Activated naive CD4-positive, alpha-beta T cell treated with anti-CD3 and anti-CD28 coated beads, Interleukin-2, amount 50 U/mL, for 72 hours (primary cell): ENCODE measurements around the gene HES4. TPM values are rescaled to one million over a fixed set of nuclear protein-coding genes. Genes with fewer than 3 reads are reported as not detected.
A peak's percentile ranks its signal among the peaks of the same experiment; 100 is the strongest.
"Not testable (repeated sequence)": the region's sequence is repeated elsewhere in the genome, so short reads cannot be mapped to it uniquely, and the experiment has no call there.

Source experiments
- ATAC-seq, 2 donors: fragments of 150-1000 bp; cut with Tn5 transposase; 2 replicates each; pipeline ENCODE4 v1.10.0; 2021; ENCODE audit warnings: mild to moderate bottlenecking in 2 of 2, moderate library complexity in 2 of 2
- DNase-seq, 2 donors: peaks; one replicate each; pipeline ENCODE4 v3.0.0; 2021 to 2022; ENCODE audit warnings: low spot score in 2 of 2
- H3K27ac Mint-ChIP-seq, 2 donors: one replicate each; pipeline ENCODE4 v1.8.0; 2022; ENCODE audit warnings: mild to moderate bottlenecking in 2 of 2, mixed read lengths in 2 of 2
- H3K36me3 Mint-ChIP-seq, 2 donors: one replicate each; pipeline ENCODE4 v1.8.0; 2022; ENCODE audit warnings: mixed read lengths in 2 of 2
- H3K9me3 Mint-ChIP-seq, 2 donors: one replicate each; pipeline ENCODE4 v1.8.0; 2022; ENCODE audit warnings: mixed read lengths in 2 of 2
- total RNA-seq, 2 donors: library from RNA; stranded (reverse); gene quantifications; one replicate each; pipeline ENCODE4 v1.2.3, GENCODE V29; 2022

Gene HES4
- total RNA-seq, 2 donors from 2014 or later, result 3.2 to 4.4 TPM

DNA sequence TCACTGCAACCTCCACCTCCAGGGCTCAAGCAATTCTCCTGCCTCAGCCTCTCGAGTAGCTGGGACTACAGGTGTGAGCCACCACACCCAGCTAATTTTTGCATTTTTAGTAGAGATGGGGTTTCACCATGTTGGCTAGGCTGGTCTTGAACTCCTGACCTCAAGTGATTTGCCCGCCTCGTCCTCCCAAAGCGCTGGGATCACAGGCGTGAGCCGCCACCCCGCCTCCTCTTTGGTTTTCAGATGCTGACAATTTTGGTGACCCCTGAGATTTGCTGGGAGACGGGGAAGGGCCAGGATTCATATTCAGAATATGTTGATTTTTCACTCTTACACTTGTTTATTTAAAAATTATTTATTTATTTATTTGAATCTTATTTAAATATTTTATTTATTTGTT lies 10.2 kb upstream of the HES4 start:
- not testable (repeated sequence) for DNase-seq, H3K36me3 Mint-ChIP-seq, H3K27ac Mint-ChIP-seq, ATAC-seq, H3K9me3 Mint-ChIP-seq

DNA sequence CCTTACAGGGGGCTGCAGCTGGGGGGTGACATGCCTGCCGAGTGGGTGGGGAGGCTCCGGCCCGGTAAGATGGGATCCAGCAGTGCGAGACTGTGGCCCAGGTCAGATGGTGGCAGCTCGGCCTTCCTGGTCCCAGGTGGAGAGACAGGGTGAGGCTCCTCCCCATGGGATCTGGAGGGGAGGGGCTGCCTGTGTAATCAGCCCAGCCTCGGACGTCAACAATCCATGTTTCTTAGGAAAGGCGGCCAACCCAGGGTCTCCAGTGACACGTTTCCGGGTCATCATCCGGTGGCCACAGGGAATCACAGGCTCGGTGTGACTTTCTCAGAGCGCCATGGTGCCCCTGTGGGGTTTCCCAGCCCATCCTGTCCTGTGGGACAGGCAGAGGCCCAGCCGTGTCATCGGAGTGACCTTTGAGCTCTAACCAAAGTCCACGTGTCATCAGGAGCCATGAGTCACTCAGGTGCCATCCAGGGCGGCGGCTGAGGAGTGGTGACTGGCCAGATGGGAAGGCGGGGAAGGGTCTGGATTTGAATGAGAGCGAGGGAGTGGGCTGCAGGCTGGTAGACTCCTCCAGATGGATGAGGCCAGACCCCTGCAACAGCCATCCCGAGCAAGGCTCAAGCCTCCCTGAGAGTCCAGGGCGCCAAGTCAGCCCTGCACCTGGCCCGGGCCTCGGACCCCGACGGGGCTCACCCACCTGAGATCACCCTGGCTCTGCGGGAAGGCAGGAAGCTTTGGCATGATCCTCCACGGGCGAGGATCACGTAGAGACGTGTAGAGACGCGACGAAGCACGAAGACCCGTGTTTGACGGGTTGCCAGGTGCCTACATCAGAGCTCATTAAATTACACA lies 6.6 kb upstream of the HES4 start:
- Mint-ChIP-seq H3K36me3 (no peaks in the 10 kb centered on the region), H3K9me3 (no peaks in the 10 kb centered on the region), H3K27ac (no peak overlapping the region)
- ATAC-seq (peak in 1 of 2 donors; percentile 43), DNase-seq (no peak)

DNA sequence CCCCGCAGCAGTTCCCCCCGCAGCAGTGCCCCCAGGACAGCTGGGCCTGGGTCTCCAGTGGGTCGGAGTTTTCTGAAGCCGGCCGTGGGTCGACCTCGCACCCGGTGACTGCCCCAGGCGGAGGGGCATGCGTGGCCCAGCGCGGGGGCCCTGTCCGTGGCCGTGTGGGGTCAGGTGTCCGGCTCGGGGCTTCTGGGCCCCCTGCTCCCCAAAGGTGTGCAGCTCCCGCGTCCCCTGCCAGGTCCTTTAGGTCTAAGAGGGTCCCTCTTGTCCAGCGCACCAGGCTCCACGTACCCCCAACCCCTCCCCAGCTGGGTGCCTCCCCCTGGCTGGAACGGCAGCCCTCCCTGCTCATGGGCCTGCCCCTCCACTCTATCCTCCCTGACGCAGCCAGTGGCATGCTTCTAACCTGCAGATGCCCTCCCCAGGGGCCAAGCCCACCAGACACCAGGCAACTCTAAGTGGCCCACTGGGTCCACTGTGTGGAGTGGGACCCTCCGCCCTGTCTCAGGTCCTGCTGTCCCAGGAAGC lies 5.9 kb upstream of the HES4 start:
- ATAC-seq, result no peak
- Mint-ChIP-seq H3K36me3 (no peaks in the 10 kb centered on the region), H3K9me3 (no peaks in the 10 kb centered on the region), H3K27ac (no peak overlapping the region)
- no peak for DNase-seq

DNA sequence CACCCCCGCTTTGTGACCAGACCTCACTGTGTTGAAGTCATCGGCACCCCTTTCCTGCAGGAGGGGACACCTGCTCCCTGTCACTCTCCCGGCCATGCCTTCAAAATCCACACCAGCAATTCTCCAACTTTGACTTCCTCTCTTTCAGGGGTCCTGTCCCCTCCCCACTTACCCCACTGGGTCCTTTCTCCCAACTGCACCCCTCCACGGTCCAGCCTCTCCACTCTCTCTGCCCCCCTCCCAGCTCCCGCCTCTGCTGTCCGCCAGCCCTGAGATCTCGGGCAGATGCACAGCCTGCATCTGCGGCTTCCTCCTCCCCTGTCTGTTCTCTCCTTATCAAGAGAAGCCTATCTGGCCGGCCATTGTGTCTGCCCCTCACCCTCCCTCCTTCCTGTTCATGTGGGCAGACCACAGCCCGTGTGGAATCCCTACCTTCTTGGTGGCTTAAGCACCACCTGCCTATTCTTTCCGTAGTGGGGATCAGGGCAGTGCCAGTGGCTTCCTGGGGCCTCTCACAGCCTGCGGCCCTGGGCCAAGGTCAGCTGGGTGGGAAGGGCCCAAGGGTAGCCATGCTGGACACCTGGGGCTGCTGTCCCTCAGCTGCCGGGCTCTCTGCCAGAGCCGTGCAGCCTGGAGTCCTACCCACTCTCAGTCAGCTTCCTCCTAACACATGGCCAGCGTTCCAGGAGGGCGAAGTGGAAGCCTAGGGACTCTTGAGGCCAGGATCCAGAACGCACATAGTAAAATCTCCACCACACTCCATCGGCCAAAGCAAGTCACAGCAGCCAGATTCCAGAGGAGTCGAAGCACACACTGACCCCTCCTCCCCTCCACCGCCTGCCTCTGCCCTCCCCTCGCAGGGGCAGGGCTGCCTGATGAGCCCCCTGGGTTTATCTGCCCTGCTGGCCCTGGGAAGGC lies 5.1 kb upstream of the HES4 start:
- Mint-ChIP-seq H3K27ac (no peak overlapping the region), H3K36me3 (no peaks in the 10 kb centered on the region), H3K9me3 (no peaks in the 10 kb centered on the region)
- DNase-seq (no peak), ATAC-seq (peak in 1 of 2 donors; percentile 15)

DNA sequence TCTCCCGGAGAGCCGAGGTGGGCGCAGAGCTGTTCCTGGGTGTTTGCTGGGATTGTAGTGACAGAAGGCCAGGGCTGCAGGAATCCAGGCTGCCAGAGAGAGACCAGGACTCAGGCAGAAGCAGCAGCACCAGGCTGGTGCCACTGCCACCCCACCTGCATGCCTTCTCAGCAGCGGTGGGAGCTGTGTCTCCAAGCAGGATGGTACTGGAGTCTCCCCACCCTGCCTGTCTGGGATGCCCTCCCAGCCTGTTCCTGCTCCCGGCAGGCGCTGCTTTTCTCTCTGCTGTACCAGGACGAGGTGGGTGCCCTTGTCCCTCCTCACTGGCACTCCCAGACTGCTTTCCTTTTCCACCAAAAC lies 4.5 kb upstream of the HES4 start:
- Mint-ChIP-seq H3K36me3 (no peaks in the 10 kb centered on the region), H3K9me3 (no peaks in the 10 kb centered on the region), H3K27ac (no peak overlapping the region)
- DNase-seq, result no peak
- ATAC-seq, result no peak

DNA sequence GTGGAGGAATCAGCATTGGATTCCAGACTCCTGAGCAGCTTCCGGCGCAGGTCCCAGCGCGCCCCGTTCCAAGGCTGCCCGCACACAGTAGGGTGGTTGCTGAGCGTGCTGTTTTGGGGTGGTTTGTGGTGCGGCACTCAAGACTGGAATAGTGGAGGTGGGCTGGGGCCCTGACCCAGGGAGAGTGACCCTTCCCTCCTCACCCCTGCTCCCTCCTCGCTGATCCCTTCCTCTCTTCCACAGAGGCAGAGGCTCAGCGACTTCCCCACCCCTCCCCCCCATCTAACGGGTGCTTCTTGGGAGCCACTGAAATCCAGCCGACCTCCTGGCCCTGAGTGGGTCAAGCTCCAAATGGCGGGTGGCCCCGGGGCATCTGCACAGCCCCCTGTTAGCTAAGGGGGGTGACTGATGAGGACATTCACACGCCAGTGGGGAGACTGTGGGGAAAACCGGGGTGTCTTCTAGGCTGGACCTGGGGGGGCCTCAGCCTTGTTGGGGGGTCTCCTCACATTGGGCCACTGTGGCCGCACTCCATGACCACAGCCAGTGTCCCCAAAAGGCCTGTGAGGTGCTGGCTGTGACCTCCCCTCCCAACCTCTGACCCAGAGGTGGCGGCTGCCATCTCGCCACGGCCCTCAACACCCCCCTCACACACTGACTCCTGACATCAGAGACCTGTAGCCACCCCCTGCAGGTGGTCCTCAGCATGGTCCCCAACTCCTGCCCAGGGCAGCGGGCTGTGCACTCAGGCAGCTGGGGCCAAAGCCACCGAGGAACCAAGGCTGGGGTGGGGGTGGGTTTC lies 3.9 kb upstream of the HES4 start:
- no peaks in the 10 kb centered on the region for H3K9me3 Mint-ChIP-seq
- no peak overlapping the region for H3K27ac Mint-ChIP-seq
- no peaks in the 10 kb centered on the region for H3K36me3 Mint-ChIP-seq

DNA sequence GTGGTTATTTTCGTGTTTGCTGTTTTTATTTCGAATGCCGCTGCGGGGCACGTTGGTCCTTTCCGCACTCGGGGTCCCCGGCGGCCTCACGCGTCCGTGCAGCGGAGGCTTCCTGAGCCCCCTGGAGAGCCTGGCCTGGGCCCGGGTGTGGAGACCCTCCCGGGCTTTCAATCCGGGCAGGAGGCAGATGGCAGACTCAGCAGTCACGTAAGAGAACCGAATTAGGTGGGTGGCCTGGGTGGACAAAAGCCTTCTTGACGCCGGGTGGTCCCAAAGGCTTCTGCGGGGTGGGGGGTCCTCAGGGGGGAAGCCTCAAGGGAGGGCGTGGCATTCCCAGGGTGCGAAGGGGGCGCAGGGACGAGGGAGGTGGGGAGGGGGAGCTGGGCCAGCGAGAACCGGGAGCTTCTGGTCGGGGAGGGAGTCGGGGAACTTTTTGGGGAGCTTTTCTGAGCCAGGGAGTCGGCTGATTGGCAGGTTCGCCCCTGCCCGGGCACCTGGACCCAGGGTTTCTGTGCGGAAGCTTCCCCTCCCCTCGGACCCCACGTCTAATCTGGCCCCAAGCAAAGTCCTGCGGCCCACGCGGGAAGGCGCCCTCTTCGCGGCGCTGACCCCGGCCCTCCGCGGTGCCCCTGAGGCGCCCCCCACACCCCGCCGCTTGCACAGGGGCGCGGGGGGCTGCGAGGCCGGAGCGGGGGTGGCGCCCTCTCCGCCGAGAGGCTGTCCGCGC lies 1.3 kb upstream of the HES4 start:
- no peak for DNase-seq
- no peaks in the 10 kb centered on the region for H3K9me3 Mint-ChIP-seq
- no peaks in the 10 kb centered on the region for H3K36me3 Mint-ChIP-seq
- H3K27ac Mint-ChIP-seq, result no peak overlapping the region
- no peak for ATAC-seq

More for the DNA sequence above, 3.9 kb upstream of the HES4 start:
- DNase-seq, result no peak
- no peak for ATAC-seq

DNA sequence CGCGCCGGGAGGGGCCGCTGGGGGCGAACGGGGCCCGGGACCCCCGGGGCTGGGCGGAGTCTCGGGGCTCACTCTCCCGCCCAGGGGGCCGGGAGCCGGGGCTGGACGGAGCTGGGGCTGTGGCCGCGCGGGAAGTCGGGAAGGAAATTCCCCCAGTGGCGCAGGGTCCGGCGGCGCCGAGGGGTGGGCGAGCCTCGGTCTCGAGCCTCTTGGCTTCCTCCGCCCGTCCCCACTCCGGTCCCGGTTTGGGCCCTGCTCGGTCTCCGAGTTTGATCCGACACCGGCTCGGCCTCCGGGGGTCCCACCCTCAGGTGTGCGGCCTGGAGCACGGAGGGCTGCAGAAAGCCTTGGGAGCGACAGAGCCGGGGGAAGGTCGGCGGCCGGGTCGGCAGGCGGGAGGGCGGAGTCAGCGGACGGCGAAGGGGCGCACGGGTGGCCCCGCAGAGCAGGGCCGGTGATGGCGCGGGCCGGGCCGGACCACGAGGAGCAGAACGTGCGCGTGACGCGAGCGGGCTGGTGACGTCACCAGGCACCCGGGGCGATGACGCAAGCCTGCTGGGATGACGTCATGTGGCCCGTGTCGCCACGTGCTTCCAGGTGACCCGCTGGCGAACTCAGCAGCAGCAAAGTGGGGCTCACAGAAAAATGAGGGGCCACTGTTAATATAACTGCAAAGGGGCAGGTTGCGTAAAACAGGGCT lies 610 bp upstream of the HES4 start:
- DNase-seq (peak; percentile 65 to 71), ATAC-seq (peak; percentile 1 to 25)
- Mint-ChIP-seq H3K9me3 (no peaks in the 10 kb centered on the region), H3K36me3 (no peaks in the 10 kb centered on the region), H3K27ac (no peak overlapping the region)

DNA sequence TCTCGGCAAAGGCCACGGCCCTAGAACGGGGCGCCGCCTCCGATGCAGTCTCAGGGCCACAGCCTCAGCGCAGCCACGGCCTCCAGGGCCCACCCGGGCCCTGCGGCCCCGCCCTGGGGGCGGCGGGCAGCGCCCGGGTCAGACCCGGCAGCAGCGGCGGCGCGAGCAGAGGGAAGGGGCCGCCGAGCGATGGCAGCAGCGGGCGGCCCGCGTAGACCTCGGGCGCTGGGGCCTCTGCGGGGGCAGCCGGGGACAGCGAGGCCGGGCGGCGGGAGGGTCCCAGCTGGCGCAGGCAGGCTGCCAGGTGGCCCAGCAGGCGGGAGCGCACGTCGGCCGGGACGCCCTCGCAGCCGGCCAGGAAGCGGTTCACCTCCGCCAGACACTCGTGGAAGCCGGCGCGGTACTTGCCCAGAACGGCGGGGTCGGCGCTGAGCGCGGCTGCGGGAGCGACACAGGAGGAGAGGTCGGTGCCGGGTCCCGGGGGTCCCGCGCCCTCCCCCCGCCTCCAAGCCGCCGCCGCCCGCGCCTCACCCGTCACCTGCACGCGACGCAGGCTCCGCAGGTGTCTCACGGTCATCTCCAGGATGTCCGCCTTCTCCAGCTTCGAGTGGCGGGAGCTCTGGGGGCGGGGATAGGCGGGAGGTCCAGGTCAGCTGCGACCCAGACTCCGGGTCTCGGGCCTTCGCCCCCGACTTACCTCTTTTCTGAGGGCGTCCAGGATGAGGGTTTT lies 737 bp downstream of the HES4 start:
- H3K9me3 Mint-ChIP-seq, result no peaks in the 10 kb centered on the region
- DNase-seq (no peak), ATAC-seq (peak; percentile 7 to 13)
- no peak overlapping the region for H3K27ac Mint-ChIP-seq
- H3K36me3 Mint-ChIP-seq, result no peaks in the 10 kb centered on the region

DNA sequence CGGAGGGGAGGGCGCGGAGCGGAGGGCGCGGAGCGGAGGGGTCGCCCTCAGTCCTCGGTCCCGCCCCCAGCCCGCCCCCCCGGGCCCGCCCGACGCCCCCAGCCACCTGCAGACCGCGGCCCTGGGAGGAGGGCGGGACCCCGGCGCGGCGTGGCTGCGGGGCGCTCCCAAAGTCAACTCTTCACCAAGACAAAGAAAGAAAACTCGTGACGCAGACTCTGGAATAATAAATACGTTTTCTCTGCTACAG lies 1.2 kb downstream of the HES4 start:
- H3K27ac Mint-ChIP-seq, result no peak overlapping the region
- ATAC-seq, result no peak

DNA sequence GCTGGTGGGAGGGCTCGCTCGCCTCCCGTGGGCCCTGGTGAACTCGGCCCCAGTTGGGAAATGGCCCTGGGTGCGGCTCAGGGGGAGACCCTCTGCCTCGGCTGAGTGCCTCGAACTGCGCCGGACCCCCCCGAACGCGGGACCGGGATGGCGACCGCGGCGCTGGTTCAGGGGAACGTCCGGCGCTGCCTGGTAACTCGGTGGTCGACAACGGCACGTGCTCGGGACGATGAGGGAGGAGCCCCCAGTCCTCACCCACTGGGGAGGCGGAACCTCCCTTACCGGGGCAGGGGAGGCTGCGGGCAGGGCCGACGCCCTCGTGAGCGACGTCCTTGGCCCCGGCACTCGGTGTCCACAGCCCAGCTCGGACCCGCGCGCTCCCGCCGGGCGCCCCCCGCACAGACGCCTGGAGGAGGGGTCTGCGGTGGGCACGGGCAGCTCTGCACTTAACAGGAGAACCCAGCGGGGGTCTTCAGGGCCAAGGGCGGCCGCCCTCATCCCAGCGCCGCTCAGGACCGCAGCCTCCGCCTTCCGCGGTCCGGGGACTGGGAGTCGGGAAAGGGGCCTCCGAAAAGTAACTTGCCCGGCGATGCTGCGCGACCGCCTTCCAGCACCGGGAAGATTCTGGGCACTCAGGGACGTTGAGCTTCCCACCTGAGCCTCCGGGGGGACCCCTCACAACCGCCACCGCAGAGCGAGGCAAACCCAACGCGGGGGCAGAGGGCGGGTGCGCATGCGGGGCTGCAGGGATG lies 1.7 kb downstream of the HES4 start:
- no peak for DNase-seq
- ATAC-seq, result no peak
- Mint-ChIP-seq H3K36me3 (no peaks in the 10 kb centered on the region), H3K27ac (no peak overlapping the region), H3K9me3 (no peaks in the 10 kb centered on the region)

More for the DNA sequence above, 1.2 kb downstream of the HES4 start:
- no peak for DNase-seq
- no peaks in the 10 kb centered on the region for H3K36me3 Mint-ChIP-seq
- H3K9me3 Mint-ChIP-seq, result no peaks in the 10 kb centered on the region

DNA sequence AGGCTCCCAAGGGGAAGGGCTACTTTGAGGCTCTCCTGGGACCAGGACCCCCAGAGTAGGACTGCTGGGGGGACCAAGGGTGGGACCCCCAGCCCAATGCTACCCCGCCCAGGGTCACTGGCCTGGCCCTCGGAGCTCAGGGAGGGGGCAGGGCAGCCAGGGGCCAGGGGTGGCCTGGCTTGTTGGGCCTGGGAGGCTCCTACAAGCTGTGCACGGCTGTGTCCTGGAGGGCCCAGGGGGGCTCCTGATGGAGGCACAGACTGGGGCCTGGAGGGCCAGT lies 2.2 kb downstream of the HES4 start:
- ATAC-seq (no peak), DNase-seq (no peak)
- H3K9me3 Mint-ChIP-seq, result peaks cover 0 to under 1% of the 10 kb centered on the region in 2 donors
- peaks cover 0 to 4% of the 10 kb centered on the region in 2 donors for H3K36me3 Mint-ChIP-seq
- no peak overlapping the region for H3K27ac Mint-ChIP-seq

DNA sequence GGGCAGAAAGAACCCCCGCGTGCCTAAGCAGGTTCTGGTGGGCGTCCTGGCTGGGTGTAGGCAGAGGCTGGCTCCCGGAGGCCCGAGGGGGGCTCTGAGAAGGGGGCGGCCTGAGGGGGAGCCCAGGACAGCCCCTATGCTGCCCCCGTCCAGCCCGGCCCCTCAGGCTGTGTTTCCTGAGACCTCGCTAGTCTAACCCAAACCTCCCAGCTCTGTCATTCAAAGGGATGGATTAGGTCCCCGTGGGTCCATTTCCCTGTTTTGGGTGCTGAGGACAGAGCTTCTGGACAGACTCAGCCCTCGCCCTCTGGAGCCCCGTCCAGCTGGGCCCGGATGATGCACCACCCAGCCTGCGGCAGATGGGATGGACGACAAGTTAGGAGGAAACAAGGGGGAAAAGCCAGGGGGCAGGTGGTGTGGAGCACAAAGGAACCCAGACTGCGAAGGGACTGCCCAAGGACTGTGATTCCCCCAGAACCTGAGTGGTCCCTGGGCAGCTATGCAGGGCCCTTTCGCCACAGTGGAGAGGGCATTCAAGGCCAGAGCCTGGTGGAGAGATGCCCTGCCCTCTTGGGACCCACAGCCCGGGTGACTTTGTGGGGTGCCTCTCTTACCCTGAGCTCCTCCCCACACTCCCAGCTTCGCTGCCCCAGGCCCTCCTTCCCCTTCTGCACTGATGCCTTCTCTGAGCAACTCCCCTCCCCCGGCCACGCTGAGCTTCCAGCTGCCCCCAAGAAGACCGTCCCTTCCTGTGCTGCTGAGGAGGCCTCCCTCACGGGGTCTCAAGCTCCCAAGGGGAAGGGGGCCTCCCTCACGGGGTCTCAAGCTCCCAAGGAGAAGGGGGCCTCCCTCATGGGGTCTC lies 2.8 kb downstream of the HES4 start:
- DNase-seq, result no peak
- H3K27ac Mint-ChIP-seq, result no peak overlapping the region
- H3K9me3 Mint-ChIP-seq, result peaks cover 1 to 3% of the 10 kb centered on the region in 2 donors
- no peak for ATAC-seq
- H3K36me3 Mint-ChIP-seq, result peaks cover 0 to 10% of the 10 kb centered on the region in 2 donors
